ENCODE data around the gene MOCS2.

The MOCS2 gene

GRCh38 chr5:53059281-53059680 is 50.3 kb downstream of the MOCS2 start:
- no peak for DNase-seq (ENCODE audit: low spot score)

GRCh38 chr5:53055365-53055764 is 54.2 kb downstream of the MOCS2 start:
- Mint-ChIP-seq H3K36me3 (ENCODE audit: low read depth) (peaks cover 22% of the 10 kb centered on the region), H3K4me3 (no peak overlapping the region), H3K9me3 (no peaks in the 10 kb centered on the region), H3K4me1 (ENCODE audit: low read depth) (no peaks in the 10 kb centered on the region), H3K27me3 (ENCODE audit: low read depth) (peaks cover 24% of the 10 kb centered on the region), H3K27ac (no peak overlapping the region)
- DNase-seq (ENCODE audit: low spot score): no peak

More at GRCh38 chr5:53059281-53059680, 50.3 kb downstream of the MOCS2 start:
- peaks cover 31% of the 10 kb centered on the region for H3K27me3 Mint-ChIP-seq (ENCODE audit: low read depth)
- H3K36me3 Mint-ChIP-seq (ENCODE audit: low read depth): peaks cover 36% of the 10 kb centered on the region
- H3K4me3 Mint-ChIP-seq: no peak overlapping the region
- H3K4me1 Mint-ChIP-seq (ENCODE audit: low read depth): peaks cover 1% of the 10 kb centered on the region
- no peaks in the 10 kb centered on the region for H3K9me3 Mint-ChIP-seq
- no peak overlapping the region for H3K27ac Mint-ChIP-seq

- Mint-ChIP-seq H3K36me3 (ENCODE audit: low read depth) (peaks cover 19% of the 10 kb centered on the region), H3K4me3 (no peak overlapping the region), H3K4me1 (ENCODE audit: low read depth) (peaks cover 2% of the 10 kb centered on the region), H3K27ac (no peak overlapping the region), H3K9me3 (no peaks in the 10 kb centered on the region), H3K27me3 (ENCODE audit: low read depth) (peaks cover 18% of the 10 kb centered on the region)
- no peak for DNase-seq (ENCODE audit: low spot score)
These were observed 56.2 kb downstream of the MOCS2 start for GRCh38 chr5:53053364-53053763.

GRCh38 chr5:53052499-53052898 is 57.1 kb downstream of the MOCS2 start:
- Mint-ChIP-seq H3K4me3 (no peak overlapping the region), H3K36me3 (ENCODE audit: low read depth) (peaks cover 18% of the 10 kb centered on the region), H3K27me3 (ENCODE audit: low read depth) (peaks cover 17% of the 10 kb centered on the region)

GRCh38 chr5:53048248-53048647 is 61.3 kb downstream of the MOCS2 start:
- Mint-ChIP-seq H3K27ac (no peak overlapping the region), H3K4me1 (ENCODE audit: low read depth) (peaks cover 19% of the 10 kb centered on the region), H3K36me3 (ENCODE audit: low read depth) (peaks cover 27% of the 10 kb centered on the region), H3K27me3 (ENCODE audit: low read depth) (peaks cover 16% of the 10 kb centered on the region), H3K4me3 (no peak overlapping the region), H3K9me3 (no peaks in the 10 kb centered on the region)
- DNase-seq (ENCODE audit: low spot score): no peak

More at GRCh38 chr5:53052499-53052898, 57.1 kb downstream of the MOCS2 start:
- H3K4me1 Mint-ChIP-seq (ENCODE audit: low read depth): peaks cover 5% of the 10 kb centered on the region
- no peak for DNase-seq (ENCODE audit: low spot score)
- no peaks in the 10 kb centered on the region for H3K9me3 Mint-ChIP-seq
- no peak overlapping the region for H3K27ac Mint-ChIP-seq
